NCI-H2196 (cell line): Measurements from ENCODE around the gene ARHGEF4.

Experiments used
- DNase-seq: peaks from one replicate; lab custom pipeline; 2025; ENCODE audit not compliant: unreplicated experiment; lab: John Stamatoyannopoulos, UW

Gene ARHGEF4

GRCh38 chr2:131006561-131006960 is 169.8 kb downstream of the ARHGEF4 start:
- DNase-seq, result no peak

GRCh38 chr2:131008967-131009366 is 172.3 kb downstream of the ARHGEF4 start:
- DNase-seq, result no peak

- no peak for DNase-seq
These were observed 173.2 kb downstream of the ARHGEF4 start for GRCh38 chr2:131009713-131010475.

- DNase-seq, result no peak
These were observed 173.9 kb downstream of the ARHGEF4 start for GRCh38 chr2:131010566-131010965.

GRCh38 chr2:131011486-131011885 is 174.8 kb downstream of the ARHGEF4 start:
- no peak for DNase-seq

DNA sequence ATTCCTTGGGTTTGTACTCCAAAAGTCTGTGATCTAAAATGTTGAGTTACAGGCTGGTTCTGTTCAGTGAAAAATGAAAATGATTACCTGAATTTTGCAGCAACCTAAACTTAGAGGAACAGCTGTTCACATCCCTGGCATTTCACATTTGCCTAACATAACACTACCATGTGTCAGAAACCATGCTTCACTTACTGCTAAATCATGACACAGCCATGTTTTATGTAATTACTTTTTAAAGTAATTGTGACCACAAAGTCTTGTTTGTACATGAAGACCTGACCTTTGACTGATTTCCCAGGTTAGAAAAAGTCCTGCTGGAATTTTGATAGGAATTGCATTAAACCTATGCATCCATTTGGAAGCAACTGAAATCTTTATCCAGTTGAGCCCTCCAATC is 177.4 kb downstream of the ARHGEF4 start:
- no peak for DNase-seq

DNA sequence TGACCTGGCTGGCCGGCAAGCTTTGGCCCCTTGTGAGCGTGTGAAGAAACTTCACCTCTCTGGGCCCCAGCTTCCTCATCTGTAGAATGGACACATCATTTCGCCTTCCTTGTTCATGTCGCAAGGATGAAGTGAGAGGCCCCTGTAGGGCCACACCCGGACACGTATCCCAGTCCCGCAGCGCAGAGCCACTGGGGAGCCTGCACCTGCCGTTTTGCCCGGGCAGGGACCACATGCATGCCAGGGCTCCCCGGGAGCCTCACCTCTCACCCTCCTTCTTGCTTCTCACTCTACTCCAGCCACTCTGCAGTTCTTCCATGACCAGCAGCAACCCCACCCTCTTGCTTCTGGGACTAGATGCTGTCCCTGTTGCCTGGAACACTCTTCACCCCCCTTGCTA is 179.1 kb downstream of the ARHGEF4 start:
- DNase-seq, result no peak

DNA sequence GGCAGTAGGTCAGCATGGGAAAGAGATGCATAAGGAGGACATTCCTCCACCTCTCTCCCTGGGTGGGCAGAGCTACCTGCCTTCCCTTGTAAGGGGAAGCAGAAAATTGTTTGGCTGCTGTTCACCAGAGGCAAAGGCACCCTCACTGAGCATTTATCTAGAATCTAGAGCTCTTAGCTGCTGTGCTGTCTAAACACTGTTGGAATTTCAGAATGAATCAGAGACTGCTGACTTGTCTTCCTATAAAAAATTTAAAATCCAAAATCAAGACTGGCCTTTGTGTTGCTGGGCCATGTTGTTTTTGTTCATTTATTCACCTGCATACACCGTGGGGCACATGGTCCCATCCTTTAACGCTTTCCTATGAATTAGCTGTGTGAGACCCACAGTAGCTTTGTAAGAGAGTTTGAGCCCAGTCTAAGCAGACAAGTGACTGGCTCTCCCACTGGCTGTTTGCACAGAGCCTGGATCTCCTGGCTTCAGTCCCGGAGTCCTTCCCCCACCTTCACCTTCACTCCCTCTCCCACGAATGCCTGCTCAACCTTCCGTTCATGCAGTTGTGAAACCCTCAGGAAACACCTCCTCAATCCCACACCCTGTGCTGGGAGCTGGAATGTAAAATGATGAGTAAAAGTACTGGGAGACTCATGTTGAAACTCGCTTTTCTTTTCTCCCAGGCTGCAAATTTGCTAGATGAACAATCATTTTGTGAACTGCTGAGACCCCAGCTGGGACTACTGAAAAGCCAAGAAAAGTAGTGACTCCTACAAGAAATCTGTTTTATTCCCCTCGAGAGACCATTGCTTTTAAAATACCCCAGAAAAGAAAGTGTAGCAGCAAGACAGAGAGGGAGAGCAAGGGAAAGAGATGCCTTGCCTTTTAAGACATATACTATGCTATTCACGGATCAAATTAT is 180.4 kb downstream of the ARHGEF4 start:
- no peak for DNase-seq

- no peak for DNase-seq
These were observed 186.0 kb downstream of the ARHGEF4 start for GRCh38 chr2:131022731-131023130.

GRCh38 chr2:131023758-131024157 is 187.0 kb downstream of the ARHGEF4 start:
- DNase-seq, result no peak

DNA sequence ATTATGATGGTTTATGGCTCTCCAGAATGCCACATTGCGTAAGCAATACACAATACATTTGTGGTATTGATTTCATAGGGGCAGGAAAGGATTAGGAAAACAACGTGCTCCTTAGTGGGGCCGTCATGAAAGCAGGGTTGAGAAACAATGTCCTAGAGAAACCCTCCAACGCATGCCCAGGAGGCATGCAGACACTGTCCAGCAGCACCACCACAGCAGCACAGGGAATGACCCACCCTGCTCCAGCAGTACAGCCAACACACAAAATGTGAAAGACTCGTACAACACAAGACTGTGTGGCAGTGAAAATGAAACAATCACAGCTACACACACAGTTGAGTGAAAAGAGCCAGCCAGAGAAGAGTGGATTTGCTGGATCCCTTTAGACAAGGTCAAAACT is 190.2 kb downstream of the ARHGEF4 start:
- DNase-seq, result no peak

GRCh38 chr2:131027566-131028528 is 191.1 kb downstream of the ARHGEF4 start:
- DNase-seq, result no peak

- DNase-seq, result no peak
These were observed 193.1 kb downstream of the ARHGEF4 start for GRCh38 chr2:131029812-131030211.

GRCh38 chr2:131030478-131030971 is 193.8 kb downstream of the ARHGEF4 start:
- no peak for DNase-seq

- DNase-seq, result no peak
These were observed 194.7 kb downstream of the ARHGEF4 start for GRCh38 chr2:131031431-131031841.

GRCh38 chr2:131031875-131032274 is 195.2 kb downstream of the ARHGEF4 start:
- no peak for DNase-seq

DNA sequence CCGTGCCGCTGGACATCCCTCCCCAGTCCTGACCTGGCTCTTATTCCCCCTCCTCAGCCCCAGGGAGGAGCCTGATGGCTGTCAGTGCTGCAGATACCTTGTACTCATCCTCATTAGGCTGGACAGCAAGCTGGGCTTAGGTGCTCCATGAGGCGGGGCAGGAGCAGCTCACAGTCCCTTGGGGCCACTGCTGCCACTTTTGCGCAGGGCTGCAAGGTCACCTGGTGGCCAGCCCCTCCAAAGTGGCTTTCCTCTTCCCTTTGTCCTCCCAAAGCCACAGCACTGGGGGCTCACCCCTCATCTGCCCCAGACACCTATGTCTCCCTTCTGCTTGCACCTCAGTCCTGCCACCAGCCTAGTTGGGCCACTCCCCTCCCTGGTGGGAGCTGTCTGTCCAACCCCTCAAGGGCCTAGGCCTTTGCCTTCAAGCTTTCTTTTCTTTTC is 195.7 kb downstream of the ARHGEF4 start:
- DNase-seq, result no peak

DNA sequence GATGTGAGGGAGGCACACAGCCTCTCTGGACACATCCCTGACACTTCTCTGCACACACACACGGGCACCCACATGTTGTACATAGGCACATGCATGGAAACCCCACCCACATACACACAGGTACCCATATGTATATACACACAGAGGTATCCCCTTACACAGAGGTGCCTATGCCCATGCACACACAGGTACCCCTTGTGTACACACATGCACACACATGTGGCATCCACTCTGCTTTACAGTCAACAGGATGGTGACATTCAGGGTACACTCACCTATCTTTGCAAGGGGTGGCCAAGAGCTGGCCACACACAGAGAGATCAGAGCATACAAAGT is 197.0 kb downstream of the ARHGEF4 start:
- no peak for DNase-seq

DNA sequence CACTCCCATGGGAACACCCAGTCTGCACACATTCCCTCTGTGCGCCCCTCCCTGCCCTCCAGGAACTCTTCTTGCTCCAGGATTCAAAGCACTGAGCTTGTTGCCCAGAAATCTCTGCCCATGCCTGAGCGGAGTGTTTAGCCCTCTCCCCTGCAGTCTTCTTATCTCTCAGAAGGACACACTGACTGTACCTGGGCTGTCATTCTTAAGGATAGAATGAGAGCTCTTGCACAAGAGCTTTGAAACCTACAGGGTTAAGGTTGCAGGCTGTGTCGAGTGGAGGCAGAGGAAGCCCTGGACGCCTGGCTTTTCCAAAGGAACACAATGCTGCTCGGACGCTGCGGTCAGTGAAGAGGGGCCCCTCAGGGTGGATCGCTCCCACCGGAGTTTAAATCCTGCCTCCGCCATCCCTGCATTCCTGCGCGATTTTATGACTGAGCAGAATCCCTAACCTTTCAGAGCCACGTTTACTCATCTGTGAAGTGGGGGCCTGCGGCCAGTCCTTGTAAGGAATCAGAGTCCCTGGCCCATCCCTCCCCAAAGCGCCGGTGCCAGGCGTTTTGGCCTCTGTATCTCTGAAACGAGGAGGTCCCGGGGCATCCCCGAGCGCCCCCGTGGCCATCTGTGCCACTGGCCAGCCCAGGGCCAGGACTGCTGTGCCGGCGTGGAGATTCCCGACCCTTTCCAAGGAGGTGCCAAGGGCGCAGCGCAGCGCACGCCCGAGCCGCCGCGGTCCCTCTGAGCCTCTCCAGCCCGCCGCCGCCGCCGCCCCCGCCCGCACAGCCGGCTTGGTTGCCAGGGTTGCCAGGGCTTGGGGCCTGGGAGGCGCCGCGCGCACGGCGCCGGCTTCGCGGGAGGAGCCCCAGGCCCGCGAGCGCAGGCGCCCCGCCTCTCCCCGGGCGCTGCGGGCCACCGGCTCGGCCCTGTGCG is 197.7 kb downstream of the ARHGEF4 start:
- peak; percentile 23 for DNase-seq
